D341Med (cell line): ENCODE results near the gene CCSAP.

Source experiments
- DNase-seq: peaks from one replicate; pipeline ENCODE4 v3.0.0; 2012; ENCODE audit warnings: low spot score

CCSAP gene

GRCh38 chr1:229286099-229286766 lies 56.6 kb downstream of the CCSAP start:
- DNase-seq, result no peak

- DNase-seq, result no peak
Observed at GRCh38 chr1:229285440-229285839, 57.4 kb downstream of the CCSAP start.

- DNase-seq, result no peak
Observed at GRCh38 chr1:229284887-229285286, 58.0 kb downstream of the CCSAP start.

- DNase-seq, result no peak
Observed at GRCh38 chr1:229283183-229283611, 59.6 kb downstream of the CCSAP start.

GRCh38 chr1:229282295-229282823 lies 60.5 kb downstream of the CCSAP start:
- no peak for DNase-seq

- no peak for DNase-seq
Observed at GRCh38 chr1:229281339-229281926, 61.4 kb downstream of the CCSAP start.

GRCh38 chr1:229280921-229281320 lies 61.9 kb downstream of the CCSAP start:
- no peak for DNase-seq

GRCh38 chr1:229280037-229280828 lies 62.6 kb downstream of the CCSAP start:
- DNase-seq, result no peak

- DNase-seq, result no peak
Observed at GRCh38 chr1:229279242-229279641, 63.6 kb downstream of the CCSAP start.

GRCh38 chr1:229278120-229278741 lies 64.6 kb downstream of the CCSAP start:
- no peak for DNase-seq

GRCh38 chr1:229275005-229275404 lies 67.8 kb downstream of the CCSAP start:
- DNase-seq, result no peak

GRCh38 chr1:229273507-229274232 lies 69.2 kb downstream of the CCSAP start:
- DNase-seq, result no peak

- no peak for DNase-seq
Observed at GRCh38 chr1:229272164-229273158, 70.4 kb downstream of the CCSAP start.

GRCh38 chr1:229271448-229272159 lies 71.2 kb downstream of the CCSAP start:
- peak; percentile 77 for DNase-seq
